HG03064 (cell line): ENCODE data around the gene EEF1B2.
A peak's percentile ranks its signal among the peaks of the same experiment; 100 is the strongest.
"Not testable (repeated sequence)": the region's sequence is repeated elsewhere in the genome, so short reads cannot be mapped to it uniquely, and the experiment has no call there.

Experiments
- ATAC-seq: cut with Tn5 transposase; IDR thresholded peaks from one replicate; pipeline ENCODE4 v1.9.1; 2021; ENCODE audit warnings: low read depth; ENCODE audit not compliant: unreplicated experiment

The EEF1B2 gene

DNA sequence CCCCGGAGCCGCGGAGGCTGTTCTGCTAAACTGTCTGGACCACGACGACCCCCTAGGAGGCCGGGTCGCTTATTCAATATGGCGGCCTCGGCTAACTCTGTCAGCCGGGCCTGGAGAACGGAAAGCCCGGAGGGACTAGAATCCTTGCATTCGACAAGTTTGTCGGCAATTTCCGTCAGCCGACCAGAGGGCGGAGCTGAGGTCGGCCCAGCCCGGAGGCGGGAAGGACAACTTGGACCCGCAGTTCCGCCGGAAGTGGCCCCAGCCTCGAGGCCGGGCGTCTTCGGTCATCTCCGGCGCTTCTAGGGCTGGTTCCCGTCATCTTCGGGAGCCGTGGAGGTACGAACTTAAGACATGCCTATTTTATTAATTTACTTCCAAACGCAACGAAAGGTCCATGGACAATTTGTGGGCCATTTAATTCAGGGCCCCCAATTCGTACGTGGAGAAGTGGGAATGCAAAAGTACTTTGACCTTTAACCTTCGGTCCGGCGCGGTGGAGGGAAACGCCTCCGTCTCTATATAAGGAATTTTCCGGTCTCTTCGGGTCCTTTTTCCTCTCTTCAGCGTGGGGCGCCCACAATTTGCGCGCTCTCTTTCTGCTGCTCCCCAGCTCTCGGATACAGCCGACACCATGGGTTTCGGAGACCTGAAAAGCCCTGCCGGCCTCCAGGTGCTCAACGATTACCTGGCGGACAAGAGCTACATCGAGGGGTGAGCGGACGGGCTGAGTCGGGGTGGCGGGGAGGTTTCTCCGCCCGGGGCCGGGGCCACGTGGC, at the start of gene EEF1B2, which contains the start of gene NDUFS1:
Gene EEF1B2, plus strand, starts transcription at position 550 of the 779 bp plus-strand sequence. Its CDS starts 85 bp downstream, at position 635.
Gene NDUFS1, minus strand, starts transcription at position 99 of the 779 bp plus-strand sequence. CDS start 5,766 bp downstream, outside the sequence.
- ATAC-seq, result peak; percentile 94

DNA sequence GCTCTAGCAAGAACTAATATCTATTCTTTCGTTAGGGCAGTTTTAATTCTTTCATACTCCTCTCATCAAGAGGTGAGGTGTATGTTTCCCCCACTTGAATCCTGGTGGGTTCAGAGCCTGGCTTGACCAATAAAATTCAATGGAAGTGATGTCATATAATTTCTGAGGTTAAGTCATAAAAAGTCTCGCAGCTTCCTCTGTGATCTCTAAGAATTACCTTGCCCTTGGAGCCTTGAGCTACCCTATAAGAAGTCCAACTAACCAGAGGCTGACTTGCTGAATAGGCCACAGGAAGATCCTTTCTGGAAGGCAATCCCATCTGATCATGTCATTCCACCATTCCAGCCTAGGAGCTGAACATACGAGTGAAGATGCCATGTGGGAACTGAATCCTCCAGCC, 47.6 kb upstream of the EEF1B2 start:
- ATAC-seq, result no peak

DNA sequence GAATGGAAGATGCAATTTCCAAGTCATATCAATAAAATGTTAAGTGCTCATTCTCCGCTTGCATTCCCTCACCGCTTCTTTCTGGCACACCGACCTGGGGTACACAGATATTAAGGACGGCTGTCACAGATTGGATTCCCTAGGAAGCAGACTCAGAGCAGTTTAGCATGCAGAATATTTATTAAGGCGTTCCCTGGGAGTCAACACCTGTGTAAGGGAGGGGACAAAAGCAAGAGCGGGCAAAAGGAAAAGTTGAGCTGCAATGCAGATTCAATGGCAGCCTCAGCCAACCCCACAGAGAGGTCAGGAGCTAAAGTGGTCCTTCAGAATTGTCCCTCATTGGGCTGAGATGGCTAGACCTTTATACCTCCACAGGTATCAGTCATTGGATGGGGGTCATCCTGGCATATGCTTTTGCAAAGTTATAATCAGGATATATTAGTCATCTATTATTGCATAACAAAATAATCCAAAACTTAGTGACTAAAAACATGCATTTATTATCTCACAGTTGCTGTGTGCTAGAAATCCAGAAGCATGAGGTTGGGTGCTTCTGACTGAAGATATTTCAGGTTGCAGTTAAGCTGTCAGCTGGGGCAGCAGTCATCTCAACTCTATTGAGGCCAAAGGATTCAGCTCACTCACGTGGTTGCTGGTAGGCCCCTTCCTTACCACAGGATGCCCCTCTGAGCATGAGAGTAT, 46.7 kb upstream of the EEF1B2 start:
- no peak for ATAC-seq

DNA sequence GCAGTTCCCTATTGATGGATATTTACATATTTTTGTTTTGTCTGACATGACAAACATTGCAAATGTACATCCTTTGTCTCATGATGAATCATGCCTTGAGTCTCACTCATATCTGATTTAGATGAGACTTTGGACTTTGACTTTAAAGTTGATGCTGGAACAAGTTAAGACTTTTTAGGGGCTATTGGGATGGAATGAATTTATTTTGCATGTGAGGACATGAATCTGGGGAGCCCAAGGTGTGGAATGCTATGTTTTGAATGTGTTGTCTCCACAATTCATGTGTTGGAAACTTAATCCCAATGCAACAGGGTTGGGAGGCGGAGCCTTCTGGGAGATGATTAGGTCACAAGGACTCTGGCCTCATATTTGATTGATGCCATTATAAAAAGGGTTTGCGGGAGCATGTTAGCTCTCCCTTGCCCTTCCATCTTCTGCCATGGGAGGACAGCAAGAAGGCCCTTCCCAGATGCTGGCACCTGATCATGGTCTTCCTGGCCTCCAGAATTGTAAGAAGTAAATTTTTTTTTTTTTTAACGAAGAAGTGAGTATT, 44.6 kb upstream of the EEF1B2 start:
- no peak for ATAC-seq

DNA sequence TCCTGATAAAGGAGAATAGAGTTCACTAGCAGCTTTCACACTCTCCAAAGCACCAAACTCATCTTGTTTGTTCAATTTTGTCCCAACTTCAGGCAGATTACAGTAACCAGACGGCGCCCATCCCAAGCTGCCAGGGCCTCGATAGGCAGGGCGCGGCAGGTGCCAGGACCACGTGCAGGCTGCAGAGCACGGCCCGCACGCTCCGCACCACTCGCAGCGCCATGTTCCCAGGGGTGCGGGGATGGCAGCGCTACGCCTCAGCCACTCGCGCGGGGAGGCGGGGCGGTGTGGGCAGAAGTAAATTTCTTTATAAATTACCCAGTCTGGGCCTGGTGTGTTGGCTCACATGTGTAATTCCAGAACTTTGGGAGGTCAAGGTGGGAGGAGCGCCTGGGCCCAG, 43.4 kb upstream of the EEF1B2 start:
- no peak for ATAC-seq

DNA sequence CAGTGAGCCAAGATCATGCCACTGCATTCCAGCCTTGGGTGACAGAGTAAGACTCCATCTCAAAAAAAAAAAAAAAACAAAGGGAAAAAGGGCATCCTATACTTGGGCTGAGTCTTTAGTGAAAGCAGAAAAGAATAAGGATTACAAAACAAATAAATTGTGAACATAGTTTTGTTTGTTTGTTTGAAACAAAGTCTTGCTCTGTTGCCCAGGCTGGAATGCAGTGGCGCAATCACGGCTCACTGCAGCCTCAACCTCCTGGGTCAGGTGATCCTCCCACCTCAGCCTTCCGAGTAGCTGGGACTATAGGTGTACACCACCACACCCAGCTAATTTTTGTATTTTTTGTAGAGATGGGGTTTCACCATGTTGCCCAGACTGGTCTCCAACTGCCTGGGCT, 37.1 kb upstream of the EEF1B2 start:
- not testable (repeated sequence) for ATAC-seq

DNA sequence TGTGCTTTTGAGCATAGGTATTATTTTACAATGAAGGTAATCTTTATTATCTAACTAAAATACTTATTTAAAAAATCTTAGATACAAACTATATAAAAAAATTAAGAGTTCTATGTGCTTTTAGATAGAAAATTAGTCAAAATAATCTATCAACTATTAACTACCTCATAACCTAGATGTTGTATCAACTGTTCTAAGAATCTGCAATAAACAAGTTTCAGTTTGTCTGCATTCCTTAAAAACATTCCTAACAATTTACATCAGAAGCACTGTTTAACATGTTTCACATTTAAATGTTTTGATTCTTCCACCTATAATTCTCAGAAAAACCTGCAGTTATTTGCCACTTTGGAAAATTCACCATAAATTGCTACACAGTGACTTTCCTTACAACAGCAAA, 33.8 kb upstream of the EEF1B2 start:
- ATAC-seq, result no peak

DNA sequence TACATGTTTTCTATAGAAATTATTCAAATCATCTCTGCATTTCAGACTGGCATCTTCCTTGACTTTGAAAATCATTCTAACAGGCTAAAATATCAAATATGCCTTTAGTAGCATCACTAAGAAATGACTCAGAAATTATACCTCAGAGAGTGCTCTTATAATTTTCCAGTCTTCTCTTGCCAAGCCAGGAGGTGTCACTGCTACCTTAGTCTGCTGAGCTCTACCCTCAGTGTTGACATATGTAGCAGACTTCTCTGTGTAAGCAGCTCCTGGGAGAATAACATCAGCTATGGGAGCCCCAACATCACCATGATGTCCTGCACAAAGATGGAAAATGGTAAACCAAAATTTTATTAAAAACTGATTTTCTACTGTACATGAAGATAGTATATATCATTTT, 32.0 kb upstream of the EEF1B2 start:
- no peak for ATAC-seq

DNA sequence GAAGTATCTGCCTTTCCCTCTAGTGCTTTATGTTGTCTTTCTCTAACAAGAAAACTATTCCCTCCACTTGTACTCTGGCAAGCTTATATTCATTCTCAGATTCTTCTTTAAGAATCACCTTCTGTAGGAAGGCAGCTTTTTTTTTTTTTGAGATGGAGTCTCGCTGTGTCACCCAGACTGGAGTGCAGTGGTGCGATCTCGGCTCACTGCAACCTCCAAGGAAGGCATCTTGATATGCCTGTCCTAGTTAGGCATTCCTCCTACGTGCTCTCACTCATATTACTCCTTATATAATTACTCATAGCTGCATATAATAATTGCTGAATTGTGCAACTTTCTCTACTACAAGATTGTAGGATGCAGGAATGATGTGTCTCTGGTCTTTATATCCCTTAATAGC, 16.2 kb upstream of the EEF1B2 start:
- no peak for ATAC-seq

DNA sequence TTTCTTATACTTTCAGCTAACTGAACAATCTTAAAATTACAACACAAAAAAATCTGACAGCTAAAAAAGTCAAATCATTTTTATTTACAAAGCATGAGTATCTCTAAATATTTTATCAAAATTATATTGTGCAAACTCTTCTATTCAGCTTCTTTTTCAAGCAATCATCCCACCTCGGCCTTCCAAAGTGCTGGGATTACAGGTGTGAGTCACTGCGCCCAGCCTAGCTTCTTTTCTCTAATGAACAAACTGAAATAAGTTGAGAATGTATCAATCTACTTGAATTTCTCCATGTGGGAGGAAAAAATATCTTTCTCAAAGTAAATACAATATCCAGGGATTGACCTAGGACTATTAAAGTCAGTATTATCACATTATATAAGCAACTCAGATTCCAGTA, 15.3 kb upstream of the EEF1B2 start:
- no peak for ATAC-seq

DNA sequence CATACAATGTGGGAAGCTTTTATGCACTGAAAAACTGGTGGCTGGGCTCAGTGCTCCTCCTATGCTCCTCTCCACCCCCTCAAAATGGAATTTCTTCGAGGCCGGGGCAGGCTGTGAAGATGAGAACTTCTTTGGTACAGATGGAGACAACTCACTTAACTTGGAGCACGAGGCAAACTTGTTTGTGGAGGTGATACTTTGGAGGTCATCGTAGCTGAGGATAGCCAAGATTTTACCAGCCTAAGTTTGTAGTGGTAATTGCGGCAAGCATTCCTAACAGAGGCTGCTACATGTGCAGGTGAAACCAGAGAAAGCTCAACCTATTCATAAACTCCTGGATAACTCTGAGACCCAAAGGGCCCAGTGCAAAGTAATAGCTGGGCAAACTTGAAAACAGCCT, 14.0 kb upstream of the EEF1B2 start:
- no peak for ATAC-seq

DNA sequence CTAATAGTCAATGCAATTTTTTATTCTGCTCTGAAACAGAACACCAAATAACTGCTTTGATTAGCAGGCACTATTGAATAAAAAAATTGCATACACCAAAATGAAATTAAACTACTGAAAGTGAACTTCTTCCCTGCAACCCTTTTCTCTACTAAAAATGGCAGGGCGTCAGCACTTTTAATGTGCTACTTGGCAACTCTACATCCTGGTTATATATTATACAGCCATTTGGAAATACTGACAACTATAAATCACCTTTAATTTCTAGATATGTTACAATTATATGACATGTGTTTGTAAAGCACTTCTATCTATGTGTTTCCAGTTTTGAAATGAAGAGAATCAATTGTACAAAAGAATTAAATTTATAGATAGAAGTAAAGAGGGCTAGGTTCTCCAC, 10.4 kb upstream of the EEF1B2 start:
- ATAC-seq, result no peak

DNA sequence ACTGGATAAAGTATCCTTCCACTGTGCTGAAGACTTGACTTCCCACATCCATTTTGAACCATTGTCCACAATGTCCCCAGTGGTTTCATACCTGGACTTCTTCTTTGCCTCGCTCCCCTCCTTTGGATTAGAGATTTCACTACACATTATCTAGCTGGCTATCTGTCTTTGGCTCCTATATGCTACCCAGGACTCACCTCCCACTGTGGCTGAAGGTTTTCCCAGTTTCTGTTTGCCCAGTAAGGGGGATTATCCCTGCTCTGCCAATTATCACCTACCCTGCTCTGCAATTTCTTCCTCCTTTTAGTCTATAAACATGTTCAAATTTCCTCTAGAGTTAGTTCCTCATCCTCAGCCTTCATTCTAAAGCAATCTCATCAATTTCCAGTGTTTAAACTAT, 9.5 kb upstream of the EEF1B2 start:
- ATAC-seq, result no peak

DNA sequence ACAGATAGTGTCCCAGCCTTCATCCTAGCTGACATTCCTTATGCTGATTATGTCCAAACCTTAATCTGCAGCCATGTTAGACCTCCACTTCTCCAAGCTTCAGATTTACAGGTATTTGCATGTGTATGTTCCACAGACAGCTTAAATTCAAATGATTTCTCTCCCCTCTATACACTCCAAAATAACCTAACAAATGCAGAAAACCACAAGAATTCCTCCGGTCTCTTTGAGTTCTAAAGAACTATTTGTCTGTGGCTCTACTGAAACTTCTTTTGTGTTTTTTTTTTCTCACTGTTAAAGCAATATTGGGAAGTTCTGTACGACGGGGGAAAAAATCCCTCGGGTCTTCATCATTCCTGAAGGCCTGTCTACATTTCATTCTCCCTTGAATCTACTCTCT, 9.1 kb upstream of the EEF1B2 start:
- no peak for ATAC-seq

DNA sequence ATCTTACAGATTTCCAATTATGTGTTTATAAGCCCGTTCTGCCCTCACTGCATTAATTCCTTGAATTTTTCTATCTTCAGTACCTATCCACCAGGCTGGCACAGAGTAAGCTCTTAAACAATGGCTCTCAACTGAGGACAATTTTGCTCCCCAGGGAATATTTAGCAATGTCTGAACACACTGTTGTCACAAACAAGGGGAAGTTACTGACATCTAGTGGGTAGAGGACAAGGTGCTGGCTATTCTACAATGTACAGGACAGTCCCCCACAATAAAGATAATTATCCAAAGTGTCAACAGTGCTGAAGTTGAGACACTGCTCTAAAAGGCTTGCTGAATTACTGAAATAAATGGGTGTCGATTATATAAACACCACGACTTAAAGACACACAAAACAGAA, 5.5 kb upstream of the EEF1B2 start:
- no peak for ATAC-seq

DNA sequence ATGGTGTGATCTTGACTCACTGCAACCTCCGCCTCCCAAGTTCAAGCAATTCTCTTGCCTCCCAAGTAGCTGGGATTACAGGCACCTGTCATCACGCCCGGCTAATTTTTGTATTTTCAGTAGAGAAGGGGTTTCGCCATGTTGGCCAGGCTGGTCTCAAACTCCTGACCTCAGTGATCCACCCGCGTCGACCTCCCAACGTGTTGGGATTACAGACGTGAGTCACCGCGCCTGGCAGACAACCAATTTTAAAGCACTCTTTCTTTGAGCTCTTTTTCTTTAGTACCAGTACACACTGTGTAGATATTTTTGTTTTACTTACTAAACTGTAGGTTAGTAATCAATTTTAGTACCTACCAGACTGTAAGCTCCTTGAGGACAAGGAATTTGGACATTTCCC, 2.7 kb upstream of the EEF1B2 start:
- ATAC-seq, result not testable (repeated sequence)

DNA sequence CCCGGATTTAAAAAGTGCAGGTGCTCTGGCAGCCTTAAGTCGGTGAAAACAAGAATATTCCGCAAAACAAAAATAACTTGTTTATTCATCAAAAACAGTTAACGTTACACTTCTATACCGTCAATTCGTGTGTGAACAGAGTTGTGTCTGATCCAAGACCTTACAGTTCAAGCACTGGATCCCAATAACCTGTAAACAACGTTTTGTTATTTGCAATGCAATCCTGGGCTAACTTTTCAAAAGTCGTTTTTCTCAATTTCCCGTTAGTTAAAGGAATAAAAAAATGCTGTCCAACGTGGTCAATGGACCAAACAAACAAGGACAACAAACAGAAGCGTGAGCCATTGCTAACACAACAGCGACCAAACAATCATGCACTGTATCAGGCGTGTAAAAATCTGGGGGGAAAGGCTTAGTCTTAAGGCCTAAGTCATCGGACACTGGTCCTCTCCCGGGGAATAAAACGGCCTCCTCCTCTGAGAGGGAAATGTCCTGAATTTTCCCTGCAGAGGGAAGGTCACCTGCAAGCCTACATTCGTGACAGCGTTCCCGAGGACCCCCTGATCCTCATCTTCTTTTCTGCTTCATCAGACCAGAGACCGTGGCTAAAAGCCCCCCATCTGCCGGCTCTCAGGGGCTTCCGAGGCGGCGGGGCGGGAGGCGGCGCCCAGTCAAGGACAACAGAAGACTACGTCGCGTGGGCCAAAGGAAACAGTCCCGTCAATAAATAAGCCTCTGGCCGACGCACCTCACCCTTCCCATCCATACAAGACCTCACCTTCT, 941 bp upstream of the EEF1B2 start:
- peak; percentile 12 for ATAC-seq

DNA sequence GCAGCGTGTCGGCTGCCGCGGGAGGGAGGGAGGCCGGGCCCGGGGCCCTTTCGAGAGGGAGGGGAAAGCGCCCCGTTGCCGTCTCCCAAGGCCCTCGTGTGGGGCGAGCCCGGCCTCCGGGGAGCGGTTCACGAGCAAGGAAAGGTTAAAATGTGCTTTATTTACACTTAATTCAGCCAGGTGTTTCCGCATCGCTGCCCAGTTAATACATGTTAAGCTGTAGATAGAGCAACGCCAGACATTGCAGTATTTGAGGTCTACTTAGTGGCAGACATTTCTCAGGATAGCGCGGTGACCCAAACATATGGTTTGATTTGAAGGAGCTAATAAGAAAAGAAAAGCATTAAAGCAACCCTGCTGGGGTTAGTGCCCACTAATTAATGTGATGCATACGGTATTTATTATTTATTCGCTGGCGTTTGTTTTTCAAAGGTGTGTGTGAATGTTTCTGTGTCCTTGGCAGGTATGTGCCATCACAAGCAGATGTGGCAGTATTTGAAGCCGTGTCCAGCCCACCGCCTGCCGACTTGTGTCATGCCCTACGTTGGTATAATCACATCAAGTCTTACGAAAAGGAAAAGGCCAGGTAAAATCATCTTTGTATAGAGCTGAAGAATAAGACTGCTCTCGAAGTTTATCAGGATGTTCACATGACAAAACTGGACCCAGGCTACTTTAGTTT, 571 bp downstream of the EEF1B2 start:
- ATAC-seq, result peak; percentile 48

DNA sequence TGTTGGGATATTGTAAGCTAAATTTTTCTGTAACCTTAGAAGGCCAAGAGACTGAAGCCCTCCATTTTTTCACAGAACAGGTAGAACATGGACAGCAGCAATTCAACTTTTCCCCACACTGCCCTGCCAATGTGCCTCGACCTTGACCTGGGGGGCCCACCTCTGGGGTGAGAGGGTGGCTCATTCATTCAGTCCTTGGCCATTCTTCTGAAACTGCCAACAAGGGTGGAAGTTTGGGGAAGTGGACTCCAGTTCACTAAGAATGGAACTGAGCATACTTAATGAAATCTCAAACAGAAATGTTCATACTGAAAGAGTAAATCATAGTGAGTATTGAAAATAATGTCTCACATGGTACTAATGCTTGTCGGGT, 1.1 kb downstream of the EEF1B2 start:
- no peak for ATAC-seq

DNA sequence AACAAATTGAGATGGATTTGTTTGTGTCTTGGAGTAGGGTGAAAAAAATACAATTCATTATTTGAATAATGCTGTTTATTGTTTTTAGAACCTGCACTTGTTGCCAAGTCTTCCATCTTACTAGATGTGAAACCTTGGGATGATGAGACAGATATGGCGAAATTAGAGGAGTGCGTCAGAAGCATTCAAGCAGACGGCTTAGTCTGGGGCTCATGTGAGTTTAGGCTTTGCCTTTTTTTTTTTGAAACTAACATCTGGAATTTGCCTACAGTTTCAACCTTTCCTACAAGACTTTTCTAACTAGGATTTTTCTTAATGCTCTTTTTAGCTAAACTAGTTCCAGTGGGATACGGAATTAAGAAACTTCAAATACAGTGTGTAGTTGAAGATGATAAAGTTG, 2.7 kb downstream of the EEF1B2 start:
- not testable (repeated sequence) for ATAC-seq
